Measurements from ENCODE around the gene APOBEC3C.
"Not testable (repeated sequence)": the region's sequence is repeated elsewhere in the genome, so short reads cannot be mapped to it uniquely, and the experiment has no call there.

The APOBEC3C gene

DNA sequence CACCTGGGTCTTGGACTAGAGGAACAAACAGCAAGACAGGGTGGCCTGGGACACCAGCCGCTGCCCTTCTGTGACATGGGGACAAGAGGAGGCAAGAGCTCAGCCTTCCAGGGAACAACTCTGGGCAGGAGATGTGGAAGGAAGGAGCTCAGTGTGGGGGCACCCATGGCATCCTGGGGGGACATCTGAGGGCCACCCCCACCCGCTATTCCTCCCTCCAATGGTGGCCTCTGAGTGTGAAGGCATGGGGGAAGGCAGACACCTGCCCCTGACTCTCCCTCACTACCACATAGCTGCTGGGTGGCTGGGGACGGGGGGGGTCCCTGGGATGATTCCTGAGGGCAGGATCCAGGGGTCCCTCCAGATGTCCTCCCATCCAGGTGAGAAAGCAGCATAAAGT lies 27.4 kb upstream of the APOBEC3C start:
- DNase-seq (ENCODE audit: insufficient read length): no peak
- FAIRE-seq: no peak
- TF ChIP-seq TAF1 (IDR thresholded peaks at IDR 0.05; ENCODE audit: borderline replicate concordance, low read depth, low read length) (no peak), POLR2AphosphoS5 (IDR thresholded peaks at IDR 0.05; ENCODE audit: low read depth, low read length) (no peak), POLR2A (IDR thresholded peaks at IDR 0.05; ENCODE audit: low read depth, low read length) (no peak)

DNA sequence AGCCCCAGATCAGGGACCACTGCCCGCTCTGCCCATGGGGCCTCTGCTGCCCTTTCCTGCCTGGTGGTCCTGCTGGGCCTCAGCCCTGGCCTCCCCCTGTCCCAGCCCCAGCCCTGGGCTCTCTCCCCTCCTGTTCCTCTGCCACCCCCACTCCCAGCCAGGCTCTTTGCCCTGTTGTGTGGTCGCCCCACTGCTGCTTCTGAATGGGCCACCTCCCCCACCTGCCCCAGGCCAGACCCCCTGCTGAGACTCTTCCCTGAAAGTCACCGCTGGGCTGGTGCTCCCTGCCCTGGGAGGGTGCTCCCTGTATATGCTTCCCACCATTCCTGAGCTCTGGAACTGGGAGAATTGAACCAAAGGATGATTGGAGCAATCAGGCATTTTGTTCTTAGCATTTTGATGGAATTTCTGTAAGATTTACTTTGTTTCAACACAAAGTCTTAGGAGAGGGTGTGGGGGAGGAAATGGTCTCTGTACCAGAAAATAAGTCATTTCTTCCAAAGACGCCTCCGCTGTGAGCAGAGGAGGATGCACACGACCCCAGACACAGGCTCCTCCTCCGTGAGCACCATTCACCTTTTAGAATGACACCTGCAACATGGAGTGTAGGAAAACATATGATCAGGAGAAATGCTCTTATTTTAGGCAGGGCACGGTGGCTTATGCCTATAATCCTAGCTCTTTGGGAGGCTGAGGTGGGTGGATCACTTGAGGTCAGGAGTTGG lies 26.7 kb upstream of the APOBEC3C start:
- DNase-seq (ENCODE audit: insufficient read length): no peak
- FAIRE-seq: no peak

GRCh38 chr22:38989466-38989865 lies 24.6 kb upstream of the APOBEC3C start:
- no peak for TF ChIP-seq TAF1 (IDR thresholded peaks at IDR 0.05; ENCODE audit: borderline replicate concordance, low read depth, low read length)
- DNase-seq (ENCODE audit: insufficient read length) (no peak), FAIRE-seq (no peak)

More for the DNA sequence above, 26.7 kb upstream of the APOBEC3C start:
- TF ChIP-seq POLR2AphosphoS5 (IDR thresholded peaks at IDR 0.05; ENCODE audit: low read depth, low read length) (no peak), POLR2A (IDR thresholded peaks at IDR 0.05; ENCODE audit: low read depth, low read length) (no peak), TAF1 (IDR thresholded peaks at IDR 0.05; ENCODE audit: borderline replicate concordance, low read depth, low read length) (no peak)

GRCh38 chr22:38992871-38993371 lies 21.1 kb upstream of the APOBEC3C start:
- FAIRE-seq; DNase-seq (ENCODE audit: insufficient read length): not testable (repeated sequence)

GRCh38 chr22:38996105-38996504 lies 18.0 kb upstream of the APOBEC3C start:
- TF ChIP-seq POLR2A (IDR thresholded peaks at IDR 0.05; ENCODE audit: low read depth, low read length) (no peak), POLR2AphosphoS5 (IDR thresholded peaks at IDR 0.05; ENCODE audit: low read depth, low read length) (no peak), TAF1 (IDR thresholded peaks at IDR 0.05; ENCODE audit: borderline replicate concordance, low read depth, low read length) (no peak)
- no peak for FAIRE-seq
- DNase-seq (ENCODE audit: insufficient read length): no peak

- FAIRE-seq (no peak), DNase-seq (ENCODE audit: insufficient read length) (no peak)
- TF ChIP-seq TAF1 (IDR thresholded peaks at IDR 0.05; ENCODE audit: borderline replicate concordance, low read depth, low read length) (no peak), POLR2AphosphoS5 (IDR thresholded peaks at IDR 0.05; ENCODE audit: low read depth, low read length) (no peak), POLR2A (IDR thresholded peaks at IDR 0.05; ENCODE audit: low read depth, low read length) (no peak)
Observed at GRCh38 chr22:38997518-38997917, 16.5 kb upstream of the APOBEC3C start.

GRCh38 chr22:39003165-39003638 lies 10.9 kb upstream of the APOBEC3C start:
- TF ChIP-seq POLR2AphosphoS5 (IDR thresholded peaks at IDR 0.05; ENCODE audit: low read depth, low read length) (no peak), POLR2A (IDR thresholded peaks at IDR 0.05; ENCODE audit: low read depth, low read length) (no peak), TAF1 (IDR thresholded peaks at IDR 0.05; ENCODE audit: borderline replicate concordance, low read depth, low read length) (no peak)
- peak; percentile 93 for FAIRE-seq
- peak; percentile 77 for DNase-seq (ENCODE audit: insufficient read length)

DNA sequence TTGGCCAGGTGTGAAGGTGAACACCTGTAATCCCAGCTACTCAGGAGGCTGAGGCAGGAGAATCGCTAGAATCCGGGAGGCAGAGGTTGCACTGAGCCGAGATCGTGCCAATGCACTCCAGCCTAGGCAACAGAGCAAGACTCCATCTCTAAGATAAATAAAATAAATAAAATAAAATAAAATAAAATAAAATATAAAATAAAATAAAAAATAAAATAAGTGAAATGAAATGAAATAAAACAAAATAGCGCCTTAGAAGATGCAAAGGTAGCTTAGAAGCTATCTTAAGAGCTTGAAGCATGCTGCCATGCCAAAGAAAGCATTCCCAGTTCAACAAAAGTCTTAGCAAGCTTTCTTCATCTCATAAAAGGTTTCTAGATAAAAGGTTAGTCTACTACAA lies 6.9 kb upstream of the APOBEC3C start:
- TF ChIP-seq TAF1 (IDR thresholded peaks at IDR 0.05; ENCODE audit: borderline replicate concordance, low read depth, low read length): no peak
- no peak for TF ChIP-seq POLR2AphosphoS5 (IDR thresholded peaks at IDR 0.05; ENCODE audit: low read depth, low read length)
- no peak for TF ChIP-seq POLR2A (IDR thresholded peaks at IDR 0.05; ENCODE audit: low read depth, low read length)
- DNase-seq (ENCODE audit: insufficient read length) (no peak), FAIRE-seq (no peak)

DNA sequence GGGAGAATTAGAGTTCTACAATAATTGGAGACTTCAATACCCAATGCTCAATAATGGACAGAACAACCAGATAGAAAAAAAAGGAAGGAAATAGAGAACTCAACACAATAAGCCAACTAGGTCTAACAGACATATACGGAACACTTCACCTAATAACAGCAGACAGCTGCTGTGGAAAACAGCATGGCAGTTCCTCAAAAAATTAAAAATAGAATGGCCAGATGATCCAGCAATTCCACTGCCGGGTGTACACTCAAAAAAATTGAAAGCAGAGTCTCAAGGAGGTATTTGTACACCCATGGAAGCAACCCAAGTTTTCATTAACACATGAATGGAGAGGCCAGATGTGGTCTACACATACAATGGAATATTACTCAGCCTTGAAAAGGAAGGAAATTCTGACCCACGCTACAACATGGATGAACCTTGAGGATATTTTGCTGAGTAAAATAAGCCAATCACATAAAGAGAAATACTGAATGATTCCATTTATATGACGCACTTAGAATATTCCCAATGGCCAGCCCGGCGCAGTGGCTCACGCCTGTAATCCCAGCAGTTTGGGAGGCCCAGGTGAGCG lies 5.7 kb upstream of the APOBEC3C start:
- not testable (repeated sequence) for DNase-seq (ENCODE audit: insufficient read length); FAIRE-seq

GRCh38 chr22:39010946-39011345 lies 3.1 kb upstream of the APOBEC3C start:
- TF ChIP-seq TAF1 (IDR thresholded peaks at IDR 0.05; ENCODE audit: borderline replicate concordance, low read depth, low read length): no peak
- TF ChIP-seq POLR2A (IDR thresholded peaks at IDR 0.05; ENCODE audit: low read depth, low read length): no peak
- TF ChIP-seq POLR2AphosphoS5 (IDR thresholded peaks at IDR 0.05; ENCODE audit: low read depth, low read length): no peak
- FAIRE-seq (no peak), DNase-seq (ENCODE audit: insufficient read length) (no peak)

- DNase-seq (ENCODE audit: insufficient read length) (no peak), FAIRE-seq (peak; percentile 58)
- TF ChIP-seq TAF1 (IDR thresholded peaks at IDR 0.05; ENCODE audit: borderline replicate concordance, low read depth, low read length) (no peak), POLR2AphosphoS5 (IDR thresholded peaks at IDR 0.05; ENCODE audit: low read depth, low read length) (no peak), POLR2A (IDR thresholded peaks at IDR 0.05; ENCODE audit: low read depth, low read length) (no peak)
Observed at GRCh38 chr22:39012533-39013511, 1.2 kb upstream of the APOBEC3C start.

DNA sequence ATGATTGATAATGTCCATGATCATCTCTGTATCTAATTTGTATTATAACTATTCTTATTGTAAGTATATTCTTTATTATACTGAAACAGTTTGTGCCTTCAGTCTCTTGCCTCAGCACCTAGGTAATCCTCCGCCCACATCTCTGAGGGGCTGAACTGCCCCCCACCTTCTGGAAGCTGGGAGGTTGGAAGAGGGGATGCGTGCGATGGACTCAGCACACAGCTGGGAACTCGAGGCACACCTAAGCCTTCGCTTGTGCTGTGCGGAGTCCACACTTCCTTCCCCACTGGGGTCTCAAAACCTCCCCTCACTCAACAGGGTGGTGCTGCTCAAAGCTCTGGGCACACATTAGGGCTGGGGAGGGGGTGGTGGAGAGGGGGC lies 506 bp upstream of the APOBEC3C start:
- FAIRE-seq; DNase-seq (ENCODE audit: insufficient read length): not testable (repeated sequence)

- peak; percentile 97 for FAIRE-seq
- DNase-seq (ENCODE audit: insufficient read length): not testable (repeated sequence)
Observed at GRCh38 chr22:39014723-39015121, 665 bp downstream of the APOBEC3C start.

Measured in GM12892 (cell line).